OCI-LY7 (cell line): Measurements from ENCODE around the gene CORIN. TPM values are rescaled to one million over a fixed set of nuclear protein-coding genes. Genes with fewer than 3 reads are reported as not detected.

Experiments
- BruUV-seq: library from RNA; stranded (reverse); fragments of 400-500 nt; replicated peaks from 2 replicates; lab custom pipeline; 2021; lab: Mats Ljungman, UMichigan
- CTCF ChIA-PET: fragments of 300-600 bp; sonication (Branson Sonifier 250); formaldehyde crosslinking; loops from one replicate; lab custom pipeline; 2022; ENCODE audit warnings: antibody characterized with exemption; ENCODE audit not compliant: unreplicated experiment; lab: Charles Lee
- POLR2A ChIA-PET: fragments of 300-600 bp; sonication (Branson Sonifier 250); formaldehyde crosslinking; loops from one replicate; lab custom pipeline; 2022; ENCODE audit warnings: antibody characterized with exemption; lab: Charles Lee
- DNase-seq: peaks from one replicate; pipeline ENCODE4 v3.0.0-alpha.2; 2015; ENCODE audit warnings: low spot score
- H2AFZ ChIP-seq: fragments of 200-600 bp; sonication (generic), shearing (Covaris generic); 2 replicates; pipeline ENCODE4 v1.6.1; 2014; ENCODE audit warnings: mild to moderate bottlenecking, antibody characterized with exemption, low read length, moderate library complexity
- H3K27ac ChIP-seq: fragments of 200-600 bp; sonication (generic); 2 replicates; pipeline ENCODE4 v1.5.1; 2014; ENCODE audit warnings: mixed run types, low read depth, mild to moderate bottlenecking, moderate library complexity, low read length, inconsistent platforms; ENCODE audit not compliant: poor library complexity, severe bottlenecking
- H3K36me3 ChIP-seq: fragments of 200-600 bp; sonication (generic); 2 replicates; pipeline ENCODE4 v1.6.1; 2014; ENCODE audit warnings: mild to moderate bottlenecking, antibody characterized with exemption, low read length, moderate library complexity, mixed read lengths; ENCODE audit not compliant: insufficient read depth
- H3K4me1 ChIP-seq: fragments of 200-600 bp; sonication (generic); 2 replicates; pipeline ENCODE4 v1.5.1; 2014; ENCODE audit warnings: mild to moderate bottlenecking, low read length; ENCODE audit not compliant: insufficient read depth, poor library complexity, severe bottlenecking
- H3K4me2 ChIP-seq: fragments of 200-600 bp; sonication (generic); 2 replicates; pipeline ENCODE4 v1.6.1; 2014; ENCODE audit warnings: mild to moderate bottlenecking, low read length
- H3K4me3 ChIP-seq: fragments of 200-600 bp; sonication (generic); 2 replicates; pipeline ENCODE4 v1.5.1; 2014; ENCODE audit warnings: mild to moderate bottlenecking, low read depth, low read length; ENCODE audit not compliant: poor library complexity, severe bottlenecking
- H3K79me2 ChIP-seq: fragments of 200-600 bp; sonication (generic); 2 replicates; pipeline ENCODE4 v1.6.1; 2016; ENCODE audit warnings: low read depth, mild to moderate bottlenecking, low read length, moderate library complexity, mixed read lengths; ENCODE audit not compliant: insufficient read depth
- H3K9me2 ChIP-seq: fragments of 200-600 bp; sonication (generic); 2 replicates; pipeline ENCODE4 v1.6.1; 2016; ENCODE audit warnings: mild to moderate bottlenecking, low read length, mixed read lengths; ENCODE audit not compliant: insufficient read depth
- H3K9me3 ChIP-seq: fragments of 200-600 bp; sonication (generic); 2 replicates; pipeline ENCODE4 v1.6.1; 2014; ENCODE audit warnings: mild to moderate bottlenecking, mixed run types, low read length, mixed read lengths
- H4K20me1 ChIP-seq: fragments of 200-600 bp; sonication (generic); 2 replicates; pipeline ENCODE4 v1.6.1; 2014; ENCODE audit warnings: mild to moderate bottlenecking, antibody characterized with exemption, low read length, moderate library complexity, mixed read lengths; ENCODE audit not compliant: insufficient read depth
- CTCF ChIP-seq: fragments of 200-600 bp; sonication (generic); conservative IDR thresholded peaks from 2 replicates; pipeline ENCODE4 v1.5.1; 2014; ENCODE audit warnings: mild to moderate bottlenecking, antibody characterized with exemption, low read length, moderate library complexity, mixed read lengths
- EZH2phosphoT487 ChIP-seq: fragments of 200-600 bp; sonication (generic); IDR thresholded peaks from 2 replicates; pipeline ENCODE4 v1.6.1; 2018; ENCODE audit warnings: low read depth, borderline replicate concordance, mild to moderate bottlenecking, mixed run types, antibody characterized with exemption, low read length, moderate library complexity, mixed read lengths
- intact Hi-C: fragments of 100-400 bp; cut with micrococcal nuclease; formaldehyde crosslinking; loops from one replicate; pipeline ENCODE4 v1.10.0; 2022; ENCODE audit not compliant: unreplicated experiment
- total RNA-seq, 2 experiments: library from RNA; depleted of rRNA in 1 of 2; stranded (reverse); fragments of >200 nt in 1 of 2; shearing (Covaris generic) in 1 of 2; gene quantifications; 2 replicates each; pipeline ENCODE4 v1.2.3, GENCODE V29; 2014 to 2022

Gene CORIN
- total RNA-seq, 2 experiments from 2014 or later = 0.40 TPM; not detected in 1

DNA sequence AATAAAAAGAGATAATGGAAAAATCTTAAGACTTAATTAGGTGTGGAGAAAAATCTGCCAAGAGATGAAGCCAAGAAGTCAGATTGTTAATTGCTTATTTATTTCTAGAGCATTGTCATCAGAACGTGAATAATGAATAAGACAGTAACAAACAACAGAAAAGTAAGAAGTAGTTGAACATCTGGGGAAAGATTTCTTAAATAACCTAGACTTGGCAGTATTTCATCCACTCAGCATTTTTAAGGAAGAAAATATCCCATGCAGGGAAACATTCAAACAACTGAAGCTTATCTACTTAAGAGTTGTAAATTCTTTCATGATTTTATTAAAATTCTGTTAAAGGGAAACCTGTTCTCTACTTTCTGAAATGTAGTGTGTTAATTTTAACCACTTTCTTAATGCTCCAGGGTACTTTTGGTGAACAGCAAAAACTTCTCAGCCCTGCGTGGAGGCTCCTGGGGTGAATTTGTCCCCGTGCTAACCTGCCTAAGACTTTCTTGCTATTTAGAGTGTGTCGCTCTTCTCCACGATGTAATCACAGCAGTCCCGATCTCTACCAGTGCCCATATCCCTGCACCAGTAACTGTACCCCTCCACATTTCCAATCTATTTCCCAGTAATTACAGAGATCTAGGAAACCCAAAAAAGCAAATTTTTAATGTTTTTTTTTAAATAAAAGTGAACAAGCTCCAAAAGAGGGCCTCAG, 124.6 kb downstream of the CORIN start:
- Histone ChIP-seq H4K20me1 (no peaks in the 10 kb centered on the region), H3K27ac (no peak overlapping the region), H3K4me3 (no peak overlapping the region), H3K36me3 (no peaks in the 10 kb centered on the region), H3K9me2 (no peaks in the 10 kb centered on the region), H2AFZ (no peak overlapping the region), H3K9me3 (no peaks in the 10 kb centered on the region), H3K4me1 (no peaks in the 10 kb centered on the region), H3K79me2 (no peaks in the 10 kb centered on the region), H3K4me2 (no peak overlapping the region)
- TF ChIP-seq CTCF (no peak), EZH2phosphoT487 (no peak)
- no TSS peak for BruUV-seq
- intact Hi-C loops = no loop called here
- POLR2A ChIA-PET = interaction anchor here (0.6 kb wide), 1 partner anchor 1098 kb away, joined by 3 read pairs; no protein-coding TSS in a partner anchor
- no peak for DNase-seq
- CTCF ChIA-PET = no interaction called here

GRCh38 chr4:47711646-47712045, 126.2 kb downstream of the CORIN start:
- intact Hi-C loops = no loop called here

More at GRCh38 chr4:47711646-47712045, 126.2 kb downstream of the CORIN start:
- Histone ChIP-seq H2AFZ (no peak overlapping the region), H3K9me3 (no peaks in the 10 kb centered on the region), H3K4me2 (no peak overlapping the region), H3K36me3 (no peaks in the 10 kb centered on the region), H3K4me1 (no peaks in the 10 kb centered on the region), H4K20me1 (no peaks in the 10 kb centered on the region), H3K27ac (no peak overlapping the region), H3K9me2 (no peaks in the 10 kb centered on the region), H3K4me3 (no peak overlapping the region), H3K79me2 (no peaks in the 10 kb centered on the region)
- no peak for DNase-seq
- ChIA-PET POLR2A (interaction anchor here (1.0 kb wide), 1 partner anchor 16 kb away, joined by 3 read pairs; no protein-coding TSS in a partner anchor), CTCF (interaction anchor here (0.6 kb wide), 1 partner anchor 535 kb away, joined by 3 read pairs; no protein-coding TSS in a partner anchor)
- TF ChIP-seq CTCF (no peak), EZH2phosphoT487 (no peak)
- BruUV-seq = no TSS peak
